Caki2 (cell line): ENCODE results near the gene QRSL1. TPM values are rescaled to one million over a fixed set of nuclear protein-coding genes. Genes with fewer than 3 reads are reported as not detected.
"Not testable (repeated sequence)": the region's sequence is repeated elsewhere in the genome, so short reads cannot be mapped to it uniquely, and the experiment has no call there.

Source experiments
- DNase-seq: peaks from one replicate; pipeline ENCODE4 v3.0.0-alpha.2; 2015; ENCODE audit warnings: low read depth
- in situ Hi-C: cut with HindIII; loops from 2 replicates; pipeline ENCODE4 v1.10.0; 2016; ENCODE audit warnings: low sequenced_read_pairs, low pct_unique_long_range_greater_than_20kb, mixed read lengths
- total RNA-seq: library from RNA; depleted of rRNA; stranded (reverse); fragments of >200 nt; shearing (Covaris generic); gene quantifications from 2 replicates; pipeline ENCODE4 v1.2.3, GENCODE V29; 2014; ENCODE audit warnings: low replicate concordance; rRNA removed

The QRSL1 gene, protein sequence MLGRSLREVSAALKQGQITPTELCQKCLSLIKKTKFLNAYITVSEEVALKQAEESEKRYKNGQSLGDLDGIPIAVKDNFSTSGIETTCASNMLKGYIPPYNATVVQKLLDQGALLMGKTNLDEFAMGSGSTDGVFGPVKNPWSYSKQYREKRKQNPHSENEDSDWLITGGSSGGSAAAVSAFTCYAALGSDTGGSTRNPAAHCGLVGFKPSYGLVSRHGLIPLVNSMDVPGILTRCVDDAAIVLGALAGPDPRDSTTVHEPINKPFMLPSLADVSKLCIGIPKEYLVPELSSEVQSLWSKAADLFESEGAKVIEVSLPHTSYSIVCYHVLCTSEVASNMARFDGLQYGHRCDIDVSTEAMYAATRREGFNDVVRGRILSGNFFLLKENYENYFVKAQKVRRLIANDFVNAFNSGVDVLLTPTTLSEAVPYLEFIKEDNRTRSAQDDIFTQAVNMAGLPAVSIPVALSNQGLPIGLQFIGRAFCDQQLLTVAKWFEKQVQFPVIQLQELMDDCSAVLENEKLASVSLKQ
- 16.0 and 17.0 TPM in 2 replicates for total RNA-seq

DNA sequence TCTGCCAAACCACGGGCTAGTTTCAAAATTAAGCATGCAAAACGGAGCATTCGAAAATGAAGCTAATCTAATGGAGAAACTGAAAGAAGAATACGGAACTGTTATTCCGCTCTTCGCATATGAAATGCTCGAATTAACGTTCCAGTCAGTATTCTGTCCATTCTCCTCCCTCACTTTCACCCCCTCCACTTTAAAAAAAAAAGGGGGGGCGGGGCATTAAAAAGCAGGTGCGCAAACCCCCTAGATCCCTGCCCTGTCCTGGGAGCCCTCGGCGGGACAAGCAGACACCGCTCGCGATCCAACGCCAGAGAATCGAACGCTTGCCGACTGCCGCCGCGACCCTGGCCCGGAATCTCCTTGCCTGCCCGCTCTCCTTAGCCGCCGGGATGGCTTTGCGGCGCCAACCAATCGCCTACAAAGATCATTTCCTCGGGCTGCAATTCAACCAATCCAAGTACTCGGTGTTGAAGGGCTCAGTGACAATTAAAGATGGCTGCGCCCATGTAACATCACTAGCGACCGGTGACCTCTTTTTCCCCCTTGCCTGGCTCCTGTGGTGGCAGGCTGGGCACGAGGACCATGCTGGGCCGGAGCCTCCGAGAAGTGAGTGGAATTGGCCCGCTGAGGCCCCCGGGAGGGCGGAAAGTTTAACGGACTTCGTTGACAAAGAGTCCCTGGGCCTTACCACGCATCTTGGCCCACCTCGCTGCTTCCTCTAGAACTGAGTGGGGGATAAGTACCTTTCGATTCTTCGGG, at the start of gene QRSL1, which contains the start of gene RTN4IP1:
Gene QRSL1 (plus strand): TSS at position 476 of the 756 bp plus-strand sequence. CDS start 104 bp downstream, at position 580.
Gene RTN4IP1 (minus strand): TSS at position 396 of the 756 bp plus-strand sequence. CDS start 477 bp downstream, outside the sequence.
- peak; percentile 91 for DNase-seq
- in situ Hi-C loops = no loop called here

DNA sequence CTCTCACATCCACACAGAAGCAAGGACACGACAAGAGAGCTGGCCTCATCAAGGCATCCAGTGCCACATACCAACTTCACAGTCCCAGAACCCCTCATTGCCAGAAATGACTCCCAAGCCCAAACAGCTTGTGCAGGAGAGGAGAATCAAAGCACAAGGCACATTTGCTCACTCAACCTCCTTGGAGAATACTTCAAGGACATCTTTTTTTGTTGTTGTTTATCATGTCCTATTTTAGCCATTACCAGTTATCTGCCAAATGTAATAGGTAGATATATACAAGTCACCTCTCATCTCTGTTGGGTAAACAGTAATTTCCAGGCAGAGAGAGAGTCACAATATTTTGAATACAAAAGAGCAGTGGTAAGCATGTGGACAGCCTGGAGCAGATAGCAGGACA, 47.9 kb upstream of the QRSL1 start:
- no peak for DNase-seq
- in situ Hi-C loops = no loop called here

DNA sequence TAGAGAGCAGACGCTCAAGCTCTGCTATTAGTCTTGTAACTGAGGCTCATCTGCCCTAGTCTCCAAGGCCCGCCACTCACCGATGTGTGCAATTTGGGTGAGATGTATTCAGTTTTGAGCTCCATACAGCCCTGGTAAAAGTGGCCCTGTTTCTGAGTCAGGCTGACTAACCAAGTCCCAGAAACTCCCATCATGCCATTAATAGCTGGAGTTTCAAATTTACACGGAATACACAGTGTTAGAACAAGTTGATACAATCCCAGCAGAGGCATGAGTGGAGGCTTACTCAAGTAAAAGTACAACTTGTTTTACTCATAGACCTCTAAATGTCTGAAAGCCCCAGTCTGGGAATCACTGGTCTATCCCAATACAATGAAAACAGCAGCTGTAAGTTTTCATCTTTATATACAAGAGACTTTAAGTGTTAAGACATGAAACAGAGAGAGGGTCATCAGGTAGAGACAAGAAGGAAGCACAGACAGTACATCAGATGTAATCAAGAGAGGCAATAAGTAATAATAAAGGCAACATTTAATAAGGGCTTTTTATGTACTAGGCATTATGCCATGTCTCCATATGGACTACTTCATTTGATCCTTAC, 42.5 kb upstream of the QRSL1 start:
- in situ Hi-C loops = no loop called here
- no peak for DNase-seq

DNA sequence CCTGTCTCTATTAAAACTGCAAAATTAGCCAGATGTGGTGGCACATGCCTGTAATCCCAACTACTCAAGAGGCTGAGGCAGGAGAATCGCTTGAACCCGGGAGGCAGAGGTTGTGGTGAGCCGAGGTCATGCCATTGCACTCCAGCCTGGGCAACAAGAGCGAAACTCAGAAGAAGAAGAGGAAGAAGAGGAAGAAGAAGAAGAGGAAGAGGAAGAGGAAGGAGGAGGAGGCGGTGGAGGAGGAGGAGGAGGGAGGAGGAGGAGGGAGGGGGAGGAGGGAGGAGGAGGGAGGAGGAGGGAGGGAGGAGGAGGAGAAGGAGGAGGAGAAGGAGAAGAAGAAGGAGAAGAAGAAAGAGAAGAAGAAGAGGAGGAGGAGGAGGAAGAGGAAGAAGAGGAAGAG, 40.4 kb upstream of the QRSL1 start:
- DNase-seq, in situ Hi-C loops: not testable (repeated sequence)

DNA sequence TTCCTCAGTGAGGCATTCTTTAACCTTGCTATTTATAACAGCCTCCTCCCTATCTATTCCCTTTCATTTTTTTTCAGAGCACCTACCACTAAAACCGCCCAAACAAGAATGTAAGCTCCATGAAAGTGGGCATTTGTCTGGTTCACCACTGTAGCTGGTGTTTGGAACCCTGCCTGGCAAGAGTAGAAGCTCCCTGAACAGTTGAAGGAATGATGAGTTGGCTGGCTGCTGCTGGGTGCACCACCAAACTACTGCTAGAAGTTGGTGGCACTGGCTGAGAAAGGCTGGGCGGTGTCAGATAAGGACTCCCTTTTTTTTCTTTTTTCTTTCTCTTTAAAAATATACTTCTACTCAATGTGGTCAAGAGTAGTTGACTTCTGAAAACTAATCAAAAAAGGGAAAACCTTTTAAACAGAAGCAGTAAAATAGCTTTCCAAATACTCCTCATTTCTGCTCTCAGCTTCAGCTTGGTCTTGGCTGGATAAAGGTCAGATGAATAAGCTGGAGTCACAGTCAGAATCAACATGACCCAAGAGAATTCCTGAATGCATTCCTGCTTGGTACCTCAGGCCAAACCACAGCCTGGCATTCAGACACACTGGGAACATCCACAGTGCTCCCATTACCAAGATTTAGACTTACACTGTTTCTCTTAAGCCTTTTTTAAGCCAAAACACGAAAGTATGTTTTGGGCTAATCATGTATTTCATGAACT, 38.1 kb upstream of the QRSL1 start:
- peak; percentile 61 for DNase-seq
- in situ Hi-C loops = no loop called here

DNA sequence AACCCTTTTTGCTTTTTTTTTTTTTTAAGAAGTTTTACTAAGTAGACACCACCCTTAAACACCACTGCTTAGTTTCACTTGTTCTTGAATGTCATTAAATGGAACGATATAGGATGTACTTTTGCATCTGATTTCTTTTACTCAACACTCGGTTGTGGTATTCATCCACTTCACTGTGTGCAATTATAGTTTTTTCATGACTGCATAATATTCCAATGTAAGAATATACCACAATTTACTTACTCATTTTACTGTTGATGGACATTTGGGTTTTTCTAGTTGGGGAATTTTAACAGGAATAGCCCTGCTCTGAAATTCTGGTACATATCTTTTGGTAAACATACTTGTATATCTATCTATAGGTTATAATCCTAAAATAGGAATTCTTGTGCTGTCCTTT, 29.9 kb upstream of the QRSL1 start:
- in situ Hi-C loops = no loop called here
- DNase-seq = no peak

DNA sequence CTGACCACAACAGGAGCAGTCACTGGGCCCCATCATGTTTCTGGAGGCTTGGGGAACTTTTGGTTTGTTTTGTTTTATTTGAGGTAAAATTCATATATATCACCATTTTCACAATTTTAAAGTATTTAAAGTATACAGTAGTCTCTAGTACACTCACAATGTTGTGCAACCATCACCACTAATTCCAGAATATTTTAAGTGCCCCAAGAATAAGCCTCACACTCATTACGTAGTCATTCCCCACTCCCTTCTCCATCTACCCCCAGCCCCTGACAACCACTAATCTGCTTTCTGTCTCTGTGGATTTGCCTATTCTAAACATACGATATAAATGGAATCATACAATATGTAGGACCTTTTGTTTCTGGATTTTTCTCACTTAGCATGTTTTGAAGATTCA, 29.0 kb upstream of the QRSL1 start:
- DNase-seq = no peak
- in situ Hi-C loops = no loop called here

DNA sequence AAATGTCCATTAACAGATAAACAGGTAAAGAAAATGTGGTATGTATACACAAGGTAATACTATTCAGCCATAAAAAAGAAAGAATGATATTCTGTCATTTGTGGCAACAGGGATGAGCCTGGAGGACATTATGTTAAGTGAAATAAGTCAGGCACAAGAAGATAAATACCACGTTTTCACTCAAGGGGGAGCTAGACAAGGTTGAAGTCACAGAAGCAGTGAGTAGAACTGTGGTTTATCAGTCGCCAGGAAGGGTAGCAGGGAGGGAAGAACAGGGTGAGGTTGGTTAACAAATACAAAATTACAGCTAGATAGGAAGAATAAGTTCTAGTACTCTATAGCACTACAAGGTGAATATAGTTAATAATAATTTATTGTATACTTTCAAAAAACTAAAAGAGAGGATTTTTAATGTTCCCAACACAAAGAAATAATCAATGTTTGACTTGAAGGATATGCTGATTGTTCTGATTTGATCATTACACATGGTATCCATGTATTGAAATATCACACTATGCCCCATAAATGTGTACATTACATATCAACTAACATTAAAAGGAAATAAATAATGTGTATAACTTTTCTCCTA, 21.2 kb upstream of the QRSL1 start:
- peak; percentile 25 for DNase-seq
- in situ Hi-C loops = no loop called here

DNA sequence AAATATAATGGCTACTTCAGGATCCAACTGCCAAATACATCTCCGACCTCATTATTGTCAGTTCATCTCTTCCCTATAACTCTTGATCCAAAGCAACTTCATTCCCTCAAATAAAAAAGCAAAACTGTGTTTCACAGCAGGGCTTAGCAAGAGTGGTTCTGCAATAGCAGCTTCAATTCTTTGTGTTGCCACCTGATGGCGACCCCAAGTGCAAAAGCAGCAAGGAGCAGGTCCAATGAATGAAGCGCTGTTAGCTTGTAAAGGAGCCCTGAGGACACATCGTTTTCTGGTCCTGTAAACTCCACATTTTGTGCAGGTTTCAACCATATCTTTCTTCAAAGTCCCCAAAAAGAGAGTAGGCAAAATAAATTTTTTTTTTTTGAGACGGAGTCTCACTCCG, 19.7 kb upstream of the QRSL1 start:
- in situ Hi-C loops = no loop called here
- peak; percentile 26 for DNase-seq

DNA sequence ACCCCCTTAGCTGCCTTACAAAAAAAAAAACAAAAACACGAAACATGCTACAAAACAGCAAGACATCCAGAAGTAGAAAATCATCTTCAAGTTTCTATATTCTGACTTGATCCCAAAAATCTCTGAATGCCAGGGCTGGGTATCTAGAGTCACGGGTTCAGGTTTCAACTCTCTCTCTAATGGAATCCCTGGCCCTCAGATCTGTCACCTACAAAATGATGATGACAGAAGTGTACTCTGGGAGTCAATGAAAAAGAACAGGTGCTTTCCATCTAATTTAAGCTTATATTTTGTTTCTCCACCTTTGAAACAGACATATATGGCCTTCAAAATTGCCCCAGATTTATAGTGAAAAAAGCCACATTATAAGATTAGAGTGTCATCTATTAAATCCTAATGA, 18.3 kb upstream of the QRSL1 start:
- in situ Hi-C loops = no loop called here

DNA sequence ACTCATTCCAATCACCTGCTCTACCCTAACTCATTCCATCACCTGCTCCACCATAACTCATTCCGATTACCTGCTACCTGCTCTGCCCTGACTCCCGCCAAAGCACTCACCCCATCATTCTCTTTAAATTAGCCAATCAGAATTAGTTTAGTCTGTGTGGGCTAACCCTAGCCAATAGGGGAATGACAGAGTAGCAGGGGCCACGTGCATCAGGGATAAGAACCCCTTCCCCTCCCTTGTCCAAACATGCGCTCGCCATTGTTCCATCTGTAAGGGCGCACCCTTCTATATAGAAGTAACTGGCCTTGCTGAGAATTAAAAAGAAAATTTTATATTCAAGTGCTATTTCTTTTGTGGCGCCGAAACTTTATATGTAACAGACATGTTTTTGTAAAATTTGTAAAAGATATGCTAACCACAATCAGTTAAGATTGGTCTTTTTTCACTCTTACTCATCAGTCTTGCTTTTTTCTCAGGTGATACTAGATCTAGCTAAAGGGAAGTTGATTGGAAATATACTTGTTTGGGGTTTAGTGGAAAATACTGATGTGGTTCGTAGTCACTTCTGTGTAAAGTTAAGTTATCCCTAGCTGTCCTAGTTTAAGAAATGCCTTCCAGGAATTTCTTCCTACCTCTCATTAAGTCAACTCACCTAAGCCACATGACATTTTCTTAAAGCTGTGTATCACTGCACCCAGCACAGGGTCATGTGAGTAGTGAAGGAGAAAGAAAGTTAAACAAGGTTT, 16.5 kb upstream of the QRSL1 start:
- in situ Hi-C loops = no loop called here
- DNase-seq = no peak

More for the DNA sequence above, 18.3 kb upstream of the QRSL1 start:
- DNase-seq = no peak

DNA sequence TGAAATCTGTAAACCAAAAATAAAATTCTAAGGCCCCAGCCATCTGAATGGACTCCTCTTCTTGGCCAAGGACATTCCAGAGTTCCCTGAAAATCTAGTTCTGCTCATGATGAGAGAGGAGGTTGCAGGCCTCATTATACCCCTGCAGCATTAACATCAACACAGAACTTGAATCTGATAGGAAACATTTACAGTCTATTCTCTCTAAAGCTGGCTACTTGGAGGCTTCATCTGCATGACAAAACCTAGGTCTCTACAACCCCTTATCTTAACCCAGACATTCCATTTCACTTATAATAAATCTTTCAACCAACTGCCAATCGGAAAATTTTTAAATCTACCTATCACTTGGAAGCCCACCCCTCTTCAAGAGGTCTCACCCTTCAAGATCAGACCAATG, 15.8 kb upstream of the QRSL1 start:
- no peak for DNase-seq
- in situ Hi-C loops = no loop called here

DNA sequence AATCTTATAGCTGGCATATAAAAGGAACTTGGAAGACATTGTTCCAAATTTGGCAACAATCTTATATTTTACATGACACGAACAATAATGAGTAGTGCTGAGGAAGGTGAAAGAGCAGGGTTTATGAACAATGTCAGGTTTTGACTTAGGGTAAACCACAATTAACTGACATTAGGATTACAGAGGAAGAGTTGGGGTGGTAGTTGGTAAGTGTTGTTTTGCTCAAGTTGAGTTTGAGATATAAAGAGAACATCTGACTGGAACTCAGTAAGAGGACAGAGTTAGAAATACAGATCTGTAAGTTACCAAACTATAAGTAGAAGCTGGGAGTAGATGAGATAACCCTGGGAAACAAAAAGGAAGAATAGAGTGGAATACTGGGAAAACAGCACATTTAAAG, 15.2 kb upstream of the QRSL1 start:
- no peak for DNase-seq
- in situ Hi-C loops = no loop called here

DNA sequence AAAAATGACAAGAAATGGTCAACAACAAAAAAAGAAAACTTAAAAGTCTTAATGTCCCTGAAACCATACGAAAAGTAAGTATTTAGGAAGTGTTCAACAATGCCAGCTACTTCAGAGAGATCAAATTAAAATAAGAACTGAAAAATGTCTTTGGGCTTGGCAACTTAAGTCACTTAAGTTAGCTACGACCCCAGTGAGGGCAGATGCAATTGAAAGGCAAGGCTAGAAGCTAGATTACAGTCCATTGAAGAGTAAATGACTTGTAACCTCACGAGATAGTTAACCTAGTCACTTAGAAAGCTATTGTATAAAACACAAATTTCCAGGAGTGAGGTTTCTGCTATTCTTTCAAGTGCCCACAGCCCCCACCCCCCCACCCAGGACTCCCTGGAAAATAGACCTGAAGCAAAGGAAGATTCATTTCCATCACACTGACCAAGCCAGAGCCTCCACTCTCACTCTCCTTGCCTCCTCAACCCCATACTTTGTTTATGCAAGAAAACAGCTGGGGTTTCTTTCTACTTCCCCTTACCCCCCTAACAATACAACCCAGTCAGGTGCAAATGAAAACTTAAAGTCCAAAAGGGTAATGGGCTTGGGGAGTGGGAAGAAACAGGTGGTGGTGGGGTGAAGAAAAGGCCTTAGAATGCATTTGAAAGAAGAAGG, 14.7 kb upstream of the QRSL1 start:
- in situ Hi-C loops = no loop called here
- DNase-seq = no peak

DNA sequence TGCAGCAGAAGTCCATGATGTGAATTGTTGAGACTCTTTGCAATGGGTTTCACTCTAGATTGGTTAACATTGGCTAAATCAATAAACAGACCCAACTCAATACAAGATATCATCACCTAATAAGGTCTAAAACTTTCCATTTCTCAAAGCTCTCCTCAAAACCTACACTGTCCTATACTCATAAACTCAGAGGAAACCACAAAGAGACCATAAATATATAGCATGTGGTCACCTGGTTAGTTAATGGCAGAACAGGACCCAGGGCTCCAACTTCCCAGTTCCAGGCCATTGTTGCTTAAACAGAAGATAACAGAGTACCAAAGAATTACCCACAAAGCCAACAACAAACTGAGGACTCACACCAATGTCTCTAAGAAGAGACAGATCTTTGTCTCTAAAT, 12.1 kb upstream of the QRSL1 start:
- in situ Hi-C loops = no loop called here
- no peak for DNase-seq

DNA sequence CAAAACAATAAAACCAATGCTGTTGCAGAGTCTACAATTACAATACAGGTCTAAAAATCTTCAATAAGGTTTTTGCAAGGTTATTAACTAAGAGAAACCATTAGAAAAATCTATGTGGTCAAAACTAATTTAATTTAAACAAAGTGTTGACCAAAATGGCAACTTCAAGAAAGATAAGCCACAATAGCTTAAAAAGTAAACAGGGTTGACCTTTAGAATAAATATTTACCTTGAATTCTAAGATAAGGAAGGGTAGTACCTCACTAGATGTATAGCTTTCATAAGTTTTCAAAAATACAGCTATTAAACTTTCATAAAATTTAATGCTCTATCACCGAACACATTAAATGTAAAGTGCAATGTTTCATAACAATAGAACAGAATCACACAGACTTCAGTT, 11.5 kb upstream of the QRSL1 start:
- in situ Hi-C loops = no loop called here
- no peak for DNase-seq

DNA sequence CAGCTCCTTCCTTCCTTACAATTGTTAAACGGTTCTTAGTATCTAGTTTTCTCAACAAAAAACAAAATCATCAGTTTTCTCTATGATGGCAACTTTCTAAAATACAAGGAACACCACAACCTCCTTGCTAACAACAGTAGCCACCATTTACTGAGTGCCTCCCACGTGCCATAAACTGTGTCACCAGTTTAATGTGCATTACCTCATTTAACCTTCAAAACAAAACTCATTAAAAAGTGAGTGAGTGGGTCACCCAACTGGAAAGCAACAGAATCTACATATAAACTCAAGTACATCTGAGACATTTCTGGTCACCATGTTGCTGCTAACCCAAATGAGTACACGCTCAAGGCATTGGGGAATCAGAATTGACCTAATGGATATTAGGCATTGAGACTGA, 11.1 kb upstream of the QRSL1 start:
- no peak for DNase-seq
- in situ Hi-C loops = no loop called here
